WTC11 (cell line): ENCODE data around the gene PRKG2.

Source experiments
- ESRRA ChIP-seq: sonication (generic); formaldehyde crosslinking; IDR thresholded peaks from 2 replicates; pipeline ENCODE4 v1.8.1; 2022; ENCODE audit warnings: mild to moderate bottlenecking, missing genetic modification reagents, borderline replicate concordance
- ETV6 ChIP-seq: sonication (generic); formaldehyde crosslinking; IDR thresholded peaks from 2 replicates; pipeline ENCODE4 v1.8.1; 2022; ENCODE audit warnings: mild to moderate bottlenecking, missing genetic modification reagents
- JUN ChIP-seq: sonication (generic); formaldehyde crosslinking; IDR thresholded peaks from 2 replicates; pipeline ENCODE4 v1.8.0; 2023; ENCODE audit warnings: mild to moderate bottlenecking, missing genetic modification reagents
- MXD4 ChIP-seq: fragments of 250-450 bp; sonication (Bioruptor Pico); IDR thresholded peaks from 2 replicates; pipeline ENCODE4 v1.8.0; 2021; ENCODE audit warnings: mild to moderate bottlenecking, moderate library complexity, borderline replicate concordance
- MYBL2 ChIP-seq: sonication (generic); formaldehyde crosslinking; IDR thresholded peaks from 2 replicates; pipeline ENCODE4 v1.8.1; 2023; ENCODE audit warnings: mild to moderate bottlenecking, moderate library complexity, missing genetic modification reagents
- NFYB ChIP-seq: sonication (generic); formaldehyde crosslinking; conservative IDR thresholded peaks from 2 replicates; pipeline ENCODE4 v1.8.0; 2022; ENCODE audit warnings: low read depth, missing genetic modification reagents
- TF ChIP-seq, protein P1 (sequence below): fragments of 200-600 bp; IDR thresholded peaks from 2 replicates; pipeline ENCODE4 v1.8.0; 2022; ENCODE audit warnings: antibody characterized with exemption
- TF ChIP-seq, protein P2 (sequence below): sonication (generic); formaldehyde crosslinking; IDR thresholded peaks from 2 replicates; pipeline ENCODE4 v1.8.1; 2023; ENCODE audit warnings: mild to moderate bottlenecking, missing genetic modification reagents
- TF ChIP-seq, protein P3 (sequence below): sonication (generic); formaldehyde crosslinking; IDR thresholded peaks from 2 replicates; pipeline ENCODE4 v1.8.1; 2023; ENCODE audit warnings: mild to moderate bottlenecking, moderate library complexity, missing genetic modification reagents

DNA sequence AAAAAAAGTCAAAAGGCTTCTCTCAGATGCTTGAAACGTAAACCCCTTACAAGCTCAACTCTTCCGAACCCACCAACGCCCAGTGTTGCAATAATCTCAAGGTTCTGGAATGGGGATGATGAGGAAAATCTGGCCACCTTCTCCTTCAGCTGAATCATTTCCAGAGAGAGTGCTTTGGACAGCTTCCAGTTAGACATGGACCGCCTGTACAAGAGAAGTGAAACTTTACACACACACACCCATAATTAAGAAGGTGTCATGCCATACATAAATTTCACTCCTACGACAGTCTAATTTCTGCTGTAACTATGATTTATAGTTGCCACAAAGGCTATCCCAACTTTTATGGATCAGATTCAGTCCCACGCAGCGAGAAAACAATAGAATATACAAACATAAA lies 72.3 kb downstream of the PRKG2 start:
- no peak for TF ChIP-seq MXD4 (CRISPR knock-in tag)
- TF ChIP-seq, protein P1, sequence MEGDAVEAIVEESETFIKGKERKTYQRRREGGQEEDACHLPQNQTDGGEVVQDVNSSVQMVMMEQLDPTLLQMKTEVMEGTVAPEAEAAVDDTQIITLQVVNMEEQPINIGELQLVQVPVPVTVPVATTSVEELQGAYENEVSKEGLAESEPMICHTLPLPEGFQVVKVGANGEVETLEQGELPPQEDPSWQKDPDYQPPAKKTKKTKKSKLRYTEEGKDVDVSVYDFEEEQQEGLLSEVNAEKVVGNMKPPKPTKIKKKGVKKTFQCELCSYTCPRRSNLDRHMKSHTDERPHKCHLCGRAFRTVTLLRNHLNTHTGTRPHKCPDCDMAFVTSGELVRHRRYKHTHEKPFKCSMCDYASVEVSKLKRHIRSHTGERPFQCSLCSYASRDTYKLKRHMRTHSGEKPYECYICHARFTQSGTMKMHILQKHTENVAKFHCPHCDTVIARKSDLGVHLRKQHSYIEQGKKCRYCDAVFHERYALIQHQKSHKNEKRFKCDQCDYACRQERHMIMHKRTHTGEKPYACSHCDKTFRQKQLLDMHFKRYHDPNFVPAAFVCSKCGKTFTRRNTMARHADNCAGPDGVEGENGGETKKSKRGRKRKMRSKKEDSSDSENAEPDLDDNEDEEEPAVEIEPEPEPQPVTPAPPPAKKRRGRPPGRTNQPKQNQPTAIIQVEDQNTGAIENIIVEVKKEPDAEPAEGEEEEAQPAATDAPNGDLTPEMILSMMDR: no peak
- no peak for TF ChIP-seq MYBL2
- TF ChIP-seq ESRRA (CRISPR knock-in tag): no peak
- TF ChIP-seq NFYB (CRISPR knock-in tag): no peak
- TF ChIP-seq, protein P2, sequence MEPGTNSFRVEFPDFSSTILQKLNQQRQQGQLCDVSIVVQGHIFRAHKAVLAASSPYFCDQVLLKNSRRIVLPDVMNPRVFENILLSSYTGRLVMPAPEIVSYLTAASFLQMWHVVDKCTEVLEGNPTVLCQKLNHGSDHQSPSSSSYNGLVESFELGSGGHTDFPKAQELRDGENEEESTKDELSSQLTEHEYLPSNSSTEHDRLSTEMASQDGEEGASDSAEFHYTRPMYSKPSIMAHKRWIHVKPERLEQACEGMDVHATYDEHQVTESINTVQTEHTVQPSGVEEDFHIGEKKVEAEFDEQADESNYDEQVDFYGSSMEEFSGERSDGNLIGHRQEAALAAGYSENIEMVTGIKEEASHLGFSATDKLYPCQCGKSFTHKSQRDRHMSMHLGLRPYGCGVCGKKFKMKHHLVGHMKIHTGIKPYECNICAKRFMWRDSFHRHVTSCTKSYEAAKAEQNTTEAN: no peak
- TF ChIP-seq, protein P3, sequence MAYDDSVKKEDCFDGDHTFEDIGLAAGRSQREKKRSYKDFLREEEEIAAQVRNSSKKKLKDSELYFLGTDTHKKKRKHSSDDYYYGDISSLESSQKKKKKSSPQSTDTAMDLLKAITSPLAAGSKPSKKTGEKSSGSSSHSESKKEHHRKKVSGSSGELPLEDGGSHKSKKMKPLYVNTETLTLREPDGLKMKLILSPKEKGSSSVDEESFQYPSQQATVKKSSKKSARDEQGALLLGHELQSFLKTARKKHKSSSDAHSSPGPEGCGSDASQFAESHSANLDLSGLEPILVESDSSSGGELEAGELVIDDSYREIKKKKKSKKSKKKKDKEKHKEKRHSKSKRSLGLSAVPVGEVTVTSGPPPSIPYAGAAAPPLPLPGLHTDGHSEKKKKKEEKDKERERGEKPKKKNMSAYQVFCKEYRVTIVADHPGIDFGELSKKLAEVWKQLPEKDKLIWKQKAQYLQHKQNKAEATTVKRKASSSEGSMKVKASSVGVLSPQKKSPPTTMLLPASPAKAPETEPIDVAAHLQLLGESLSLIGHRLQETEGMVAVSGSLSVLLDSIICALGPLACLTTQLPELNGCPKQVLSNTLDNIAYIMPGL: no peak
- no peak for TF ChIP-seq ETV6 (CRISPR knock-in tag)
- no peak for TF ChIP-seq JUN (CRISPR knock-in tag)
